Activated CD8-positive, alpha-beta T cell treated with anti-CD3 and anti-CD28 coated beads for 36 hours (primary cell): ENCODE data around the gene LETMD1. TPM values are rescaled to one million over a fixed set of nuclear protein-coding genes. Genes with fewer than 3 reads are reported as not detected.
A peak's percentile ranks its signal among the peaks of the same experiment; 100 is the strongest.

ENCODE experiments used
- ATAC-seq: fragments of 200-7000 bp; cut with Tn5 transposase; one replicate; pipeline ENCODE4 v1.10.0; 2021; ENCODE audit warnings: mild to moderate bottlenecking, moderate library complexity
- CTCF ChIA-PET: fragments of 350-600 bp; sonication (Branson Sonifier 250); formaldehyde crosslinking; loops from one replicate; lab custom pipeline; 2021; ENCODE audit warnings: antibody characterized with exemption; lab: Charles Lee
- POLR2A ChIA-PET: fragments of 350-600 bp; sonication (Branson Sonifier 250); formaldehyde crosslinking; loops from one replicate; lab custom pipeline; 2021; ENCODE audit warnings: antibody characterized with exemption; lab: Charles Lee
- DNase-seq: peaks from one replicate; pipeline ENCODE4 v3.0.0-alpha.2; 2020
- H3K27ac Mint-ChIP-seq: one replicate; pipeline ENCODE4 v1.8.0; 2021; ENCODE audit warnings: mild to moderate bottlenecking, mixed read lengths
- H3K27me3 Mint-ChIP-seq: one replicate; pipeline ENCODE4 v1.8.0; 2021; ENCODE audit warnings: mixed read lengths
- H3K36me3 Mint-ChIP-seq: one replicate; pipeline ENCODE4 v1.8.0; 2021; ENCODE audit warnings: low read depth, mixed read lengths
- H3K4me1 Mint-ChIP-seq: one replicate; pipeline ENCODE4 v1.8.0; 2021; ENCODE audit warnings: low read depth, mixed read lengths
- H3K4me3 Mint-ChIP-seq: one replicate; pipeline ENCODE4 v1.8.0; 2021; ENCODE audit warnings: mild to moderate bottlenecking, moderate library complexity, mixed read lengths
- H3K9me3 Mint-ChIP-seq: one replicate; pipeline ENCODE4 v1.8.0; 2021; ENCODE audit warnings: mixed read lengths
- CTCF ChIP-seq: fragments of 200-600 bp; IDR thresholded peaks from one replicate; pipeline ENCODE4 v1.8.0; 2022; ENCODE audit warnings: antibody characterized with exemption, mild to moderate bottlenecking
- intact Hi-C: fragments of 100-400 bp; cut with micrococcal nuclease; formaldehyde crosslinking; loops from one replicate; pipeline ENCODE4 v1.10.0; 2022
- total RNA-seq, 2 experiments: library from RNA; stranded (reverse); gene quantifications; one replicate each; pipeline ENCODE4 v1.2.3, GENCODE V29; 2021

The LETMD1 gene
- total RNA-seq, 2 experiments from 2014 or later: 71.6 to 81.5 TPM

- CTCF ChIA-PET: no interaction called here
- DNase-seq: no peak
- no peaks in the 10 kb centered on the region for H3K9me3 Mint-ChIP-seq
These were observed 43.6 kb upstream of the LETMD1 start for GRCh38 chr12:51004504-51004903.

GRCh38 chr12:51005030-51005429 lies 43.1 kb upstream of the LETMD1 start:
- intact Hi-C loops: no loop called here
- no peak for ATAC-seq
- Mint-ChIP-seq H3K27ac (peak overlapping the region; percentile 10), H3K9me3 (no peaks in the 10 kb centered on the region), H3K4me3 (no peak overlapping the region), H3K36me3 (peaks cover 38% of the 10 kb centered on the region), H3K27me3 (no peaks in the 10 kb centered on the region), H3K4me1 (peaks cover 17% of the 10 kb centered on the region)
- POLR2A ChIA-PET: interaction anchor here (1.4 kb wide), 1 partner anchor 21 kb away, joined by 3 read pairs; the partner anchor contains the start of gene SLC11A2
- CTCF ChIA-PET: no interaction called here
- no peak for TF ChIP-seq CTCF
- DNase-seq: no peak

More at GRCh38 chr12:51004504-51004903, 43.6 kb upstream of the LETMD1 start:
- POLR2A ChIA-PET: interaction anchor here (0.7 kb wide), 1 partner anchor 12 kb away, joined by 3 read pairs; no protein-coding TSS in a partner anchor
- peaks cover 18% of the 10 kb centered on the region for H3K4me1 Mint-ChIP-seq
- H3K4me3 Mint-ChIP-seq: no peak overlapping the region
- TF ChIP-seq CTCF: no peak
- no peak for ATAC-seq
- intact Hi-C loops: no loop called here
- H3K27ac Mint-ChIP-seq: no peak overlapping the region
- peaks cover 40% of the 10 kb centered on the region for H3K36me3 Mint-ChIP-seq
- no peaks in the 10 kb centered on the region for H3K27me3 Mint-ChIP-seq

GRCh38 chr12:51005671-51006070 lies 42.5 kb upstream of the LETMD1 start:
- peaks cover 31% of the 10 kb centered on the region for H3K36me3 Mint-ChIP-seq
- H3K4me1 Mint-ChIP-seq: peaks cover 15% of the 10 kb centered on the region
- CTCF ChIA-PET: no interaction called here
- no peak for TF ChIP-seq CTCF
- ATAC-seq: no peak
- peak overlapping the region; percentile 10 for H3K27ac Mint-ChIP-seq
- intact Hi-C loops: no loop called here
- DNase-seq: no peak
- POLR2A ChIA-PET: interaction anchor here (0.6 to 1.4 kb wide), 2 partner anchors 21 to 240 kb away, joined by 3 read pairs; partner anchors contain the start of gene SLC11A2
- H3K27me3 Mint-ChIP-seq: no peaks in the 10 kb centered on the region
- H3K9me3 Mint-ChIP-seq: no peaks in the 10 kb centered on the region
- H3K4me3 Mint-ChIP-seq: no peak overlapping the region

- no peaks in the 10 kb centered on the region for H3K9me3 Mint-ChIP-seq
- CTCF ChIA-PET: interaction anchor here (1.4 to 2.9 kb wide), 4 partner anchors 11 to 244 kb away, joined by 6 to 17 read pairs (median 8); no protein-coding TSS in a partner anchor
- no peaks in the 10 kb centered on the region for H3K27me3 Mint-ChIP-seq
- peaks cover 26% of the 10 kb centered on the region for H3K36me3 Mint-ChIP-seq
- peak overlapping the region; percentile 88 for H3K27ac Mint-ChIP-seq
- ATAC-seq (no peak), DNase-seq (no peak)
- H3K4me1 Mint-ChIP-seq: peaks cover 35% of the 10 kb centered on the region
- TF ChIP-seq CTCF: no peak
- POLR2A ChIA-PET: interaction anchor here (0.6 to 2.5 kb wide), 6 partner anchors 13 to 349 kb away, joined by 3 to 13 read pairs (median 4); partner anchors contain the start of gene SLC11A2
- H3K4me3 Mint-ChIP-seq: peak overlapping the region; percentile 71
- intact Hi-C loops: no loop called here
These were observed 39.6 kb upstream of the LETMD1 start for GRCh38 chr12:51008329-51009055.

GRCh38 chr12:51009056-51009440 lies 39.1 kb upstream of the LETMD1 start:
- POLR2A ChIA-PET: interaction anchor here (0.6 to 2.5 kb wide), 7 partner anchors 10 to 311 kb away, joined by 3 to 13 read pairs (median 4); partner anchors contain the start of gene SLC11A2
- H3K27ac Mint-ChIP-seq: peak overlapping the region; percentile 88

More at GRCh38 chr12:51009056-51009440, 39.1 kb upstream of the LETMD1 start:
- peak; percentile 96 for ATAC-seq
- intact Hi-C loops: no loop called here
- Mint-ChIP-seq H3K27me3 (no peaks in the 10 kb centered on the region), H3K4me3 (peak overlapping the region; percentile 71), H3K36me3 (peaks cover 23% of the 10 kb centered on the region), H3K9me3 (no peaks in the 10 kb centered on the region), H3K4me1 (peaks cover 36% of the 10 kb centered on the region)
- DNase-seq: peak; percentile 81
- CTCF ChIA-PET: interaction anchor here (0.7 to 2.9 kb wide), 7 partner anchors 10 to 244 kb away, joined by 3 to 17 read pairs (median 6); no protein-coding TSS in a partner anchor
- TF ChIP-seq CTCF: no peak
